GM10266 (cell line): ENCODE results near the gene CNP.

ENCODE experiments used
- DNase-seq: peaks from one replicate; pipeline ENCODE4 v3.0.0; 2012; ENCODE audit errors: extremely low spot score
- CTCF ChIP-seq: IDR thresholded peaks from 2 replicates; pipeline ENCODE4 v1.5.1; 2012; ENCODE audit warnings: mild to moderate bottlenecking, low read depth; ENCODE audit not compliant: control insufficient read depth, insufficient read depth; ENCODE audit errors: missing control alignments

Gene CNP

GRCh38 chr17:41975099-41976083 lies 8.8 kb downstream of the CNP start:
- no peak for TF ChIP-seq CTCF

GRCh38 chr17:41976142-41976768 lies 9.7 kb downstream of the CNP start:
- no peak for TF ChIP-seq CTCF
- no peak for DNase-seq

More at GRCh38 chr17:41975099-41976083, 8.8 kb downstream of the CNP start:
- DNase-seq: no peak

GRCh38 chr17:41977991-41978390 lies 11.4 kb downstream of the CNP start:
- no peak for TF ChIP-seq CTCF
- no peak for DNase-seq

- DNase-seq: no peak
- TF ChIP-seq CTCF: no peak
Observed at GRCh38 chr17:41982026-41982760, 15.6 kb downstream of the CNP start.

- TF ChIP-seq CTCF: no peak
- DNase-seq: no peak
Observed at GRCh38 chr17:41984454-41984853, 17.9 kb downstream of the CNP start.

- TF ChIP-seq CTCF: no peak
- DNase-seq: no peak
Observed at GRCh38 chr17:41985919-41986318, 19.3 kb downstream of the CNP start.
